Esophagus squamous epithelium (tissue), 4 donors: ENCODE results near the gene PCCA.
"Not testable (repeated sequence)": the region's sequence is repeated elsewhere in the genome, so short reads cannot be mapped to it uniquely, and the experiment has no call there.

ENCODE experiments used
- POLR2A ChIP-seq, 4 donors: fragments of 450-650 bp; IDR thresholded peaks; one replicate each; pipeline ENCODE4 v1.6.1; 2017; ENCODE audit warnings: antibody characterized with exemption in 4 of 4, mild to moderate bottlenecking in 4 of 4, moderate library complexity in 3 of 4
- TF ChIP-seq, protein P1 (sequence below), 6 experiments: fragments of 450-650 bp in 4 of 6; fragments of 200-600 bp in 2 of 6; sonication (generic) in 2 of 6; IDR thresholded peaks; one replicate each; pipeline ENCODE4 v1.5.1; 2016 to 2019; ENCODE audit warnings: antibody characterized with exemption in 6 of 6, mild to moderate bottlenecking in 4 of 6, moderate library complexity in 4 of 6

DNA sequence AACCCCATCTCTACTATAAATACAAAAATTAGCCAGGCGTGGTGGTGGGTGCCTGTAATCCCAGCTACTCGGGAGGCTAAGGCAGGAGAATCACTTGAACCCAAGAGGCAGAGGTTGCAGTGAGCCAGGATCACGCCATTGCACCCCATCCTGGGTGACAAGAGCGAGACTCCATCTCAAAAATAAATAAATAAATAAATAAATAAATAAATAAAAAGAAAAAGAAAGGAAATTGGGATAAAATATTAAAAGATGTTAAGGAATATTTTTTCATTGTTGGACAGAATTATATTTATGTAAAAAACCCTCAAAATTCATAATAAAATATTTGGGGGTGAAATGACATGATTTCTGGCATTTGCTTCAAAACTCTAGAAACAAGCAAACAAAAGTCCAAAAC is 488.3 kb downstream of the PCCA start:
- TF ChIP-seq POLR2A (IDR thresholded peaks at IDR 0.05), result not testable (repeated sequence)
- TF ChIP-seq, protein P1, sequence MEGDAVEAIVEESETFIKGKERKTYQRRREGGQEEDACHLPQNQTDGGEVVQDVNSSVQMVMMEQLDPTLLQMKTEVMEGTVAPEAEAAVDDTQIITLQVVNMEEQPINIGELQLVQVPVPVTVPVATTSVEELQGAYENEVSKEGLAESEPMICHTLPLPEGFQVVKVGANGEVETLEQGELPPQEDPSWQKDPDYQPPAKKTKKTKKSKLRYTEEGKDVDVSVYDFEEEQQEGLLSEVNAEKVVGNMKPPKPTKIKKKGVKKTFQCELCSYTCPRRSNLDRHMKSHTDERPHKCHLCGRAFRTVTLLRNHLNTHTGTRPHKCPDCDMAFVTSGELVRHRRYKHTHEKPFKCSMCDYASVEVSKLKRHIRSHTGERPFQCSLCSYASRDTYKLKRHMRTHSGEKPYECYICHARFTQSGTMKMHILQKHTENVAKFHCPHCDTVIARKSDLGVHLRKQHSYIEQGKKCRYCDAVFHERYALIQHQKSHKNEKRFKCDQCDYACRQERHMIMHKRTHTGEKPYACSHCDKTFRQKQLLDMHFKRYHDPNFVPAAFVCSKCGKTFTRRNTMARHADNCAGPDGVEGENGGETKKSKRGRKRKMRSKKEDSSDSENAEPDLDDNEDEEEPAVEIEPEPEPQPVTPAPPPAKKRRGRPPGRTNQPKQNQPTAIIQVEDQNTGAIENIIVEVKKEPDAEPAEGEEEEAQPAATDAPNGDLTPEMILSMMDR (IDR thresholded peaks at IDR 0.05), result not testable (repeated sequence)
